HG02852 (cell line): ENCODE results near the gene SND1.
"Not testable (repeated sequence)": the region's sequence is repeated elsewhere in the genome, so short reads cannot be mapped to it uniquely, and the experiment has no call there.

Experiments used
- ATAC-seq: cut with Tn5 transposase; IDR thresholded peaks from one replicate; pipeline ENCODE4 v1.9.1; 2021; ENCODE audit warnings: mild to moderate bottlenecking, moderate library complexity; ENCODE audit not compliant: unreplicated experiment

SND1 gene

DNA sequence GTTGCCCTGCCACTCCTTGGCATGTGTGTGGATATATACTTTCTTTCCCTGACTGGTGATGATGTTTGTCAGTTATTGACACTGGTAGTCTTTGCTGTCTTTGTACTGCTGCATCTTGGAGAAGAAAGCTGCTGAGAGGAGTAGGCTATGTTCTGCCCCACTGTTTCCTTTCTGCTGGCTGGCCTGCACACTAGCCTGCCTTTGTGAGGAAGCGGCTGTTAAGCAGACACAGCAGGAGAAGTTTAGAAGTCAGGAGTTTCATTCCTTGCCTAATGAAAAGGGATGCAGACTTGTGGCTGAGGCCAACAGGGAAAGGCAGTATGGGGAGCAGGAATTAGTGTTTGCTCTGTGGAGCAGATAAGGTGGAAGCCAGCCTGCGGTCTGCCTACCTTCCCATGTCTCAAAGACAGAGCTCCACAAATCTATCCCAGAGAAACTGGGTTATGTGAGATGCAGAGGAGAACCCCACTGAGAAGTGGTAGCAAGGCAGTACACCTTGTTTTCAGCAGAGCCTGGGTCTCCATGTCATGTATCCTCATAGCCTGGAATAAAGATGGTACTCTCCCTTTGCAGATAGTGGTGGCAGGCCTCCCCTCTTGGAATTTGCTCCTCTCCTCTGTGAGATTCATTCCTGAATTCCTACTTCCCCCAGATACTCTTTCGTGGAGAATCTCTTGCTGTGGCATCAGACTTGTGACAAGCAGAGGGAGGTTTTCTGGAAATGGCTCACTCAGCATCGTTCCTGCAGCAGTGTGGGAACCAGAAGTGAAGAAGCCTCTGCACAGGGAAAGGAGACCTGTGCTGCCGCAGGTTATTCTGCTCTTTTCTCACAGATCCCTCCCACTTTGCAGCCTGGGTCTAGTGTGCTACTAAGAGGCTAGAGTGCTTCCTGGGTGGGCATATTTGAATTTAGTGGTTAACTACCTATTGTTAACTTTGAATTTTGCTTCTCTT, 249.0 kb downstream of the SND1 start:
- peak; percentile 45 for ATAC-seq

GRCh38 chr7:127901895-127902703, 250.1 kb downstream of the SND1 start:
- ATAC-seq, result peak; percentile 41

DNA sequence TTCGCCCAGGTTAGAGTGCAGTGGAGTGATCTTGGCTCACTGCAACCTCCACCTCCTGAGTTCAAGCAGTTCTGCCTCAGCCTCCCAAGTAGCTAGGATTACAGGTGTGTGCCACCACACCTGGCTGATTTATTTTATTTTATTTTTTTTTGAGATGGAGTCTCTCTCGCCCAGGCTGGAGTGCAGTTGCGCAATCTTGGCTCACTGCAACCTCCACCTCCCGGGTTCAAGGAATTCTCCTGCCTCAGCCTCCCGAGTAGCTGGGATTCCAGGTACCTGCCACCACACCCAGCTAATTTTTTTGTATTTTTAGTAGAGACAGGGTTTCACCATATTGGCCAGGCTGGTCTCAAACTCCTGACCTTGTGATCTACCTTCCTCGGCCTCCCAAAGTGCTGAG, 250.8 kb downstream of the SND1 start:
- ATAC-seq, result not testable (repeated sequence)

- no peak for ATAC-seq
Observed at GRCh38 chr7:127903892-127904669, 252.1 kb downstream of the SND1 start.

DNA sequence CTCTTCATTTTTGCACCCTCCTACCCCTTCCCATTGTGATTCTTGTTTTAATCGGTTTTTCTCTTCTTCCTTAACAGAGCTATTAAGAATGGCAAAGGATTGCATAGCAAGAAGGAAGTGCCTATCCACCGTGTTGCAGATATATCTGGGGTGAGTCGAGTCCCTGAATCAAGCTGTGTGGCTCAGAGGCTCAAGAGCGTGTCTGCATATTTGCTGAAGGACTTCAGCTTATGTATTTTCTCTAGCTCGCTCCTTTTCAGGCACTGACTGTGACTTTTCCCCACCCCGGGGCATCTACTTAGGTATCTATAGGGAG, 252.6 kb downstream of the SND1 start:
- ATAC-seq, result no peak

GRCh38 chr7:127905021-127905420, 253.0 kb downstream of the SND1 start:
- ATAC-seq, result no peak

- ATAC-seq, result no peak
Observed at GRCh38 chr7:127905491-127906330, 253.7 kb downstream of the SND1 start.

GRCh38 chr7:127907110-127908040, 255.4 kb downstream of the SND1 start:
- ATAC-seq, result no peak

DNA sequence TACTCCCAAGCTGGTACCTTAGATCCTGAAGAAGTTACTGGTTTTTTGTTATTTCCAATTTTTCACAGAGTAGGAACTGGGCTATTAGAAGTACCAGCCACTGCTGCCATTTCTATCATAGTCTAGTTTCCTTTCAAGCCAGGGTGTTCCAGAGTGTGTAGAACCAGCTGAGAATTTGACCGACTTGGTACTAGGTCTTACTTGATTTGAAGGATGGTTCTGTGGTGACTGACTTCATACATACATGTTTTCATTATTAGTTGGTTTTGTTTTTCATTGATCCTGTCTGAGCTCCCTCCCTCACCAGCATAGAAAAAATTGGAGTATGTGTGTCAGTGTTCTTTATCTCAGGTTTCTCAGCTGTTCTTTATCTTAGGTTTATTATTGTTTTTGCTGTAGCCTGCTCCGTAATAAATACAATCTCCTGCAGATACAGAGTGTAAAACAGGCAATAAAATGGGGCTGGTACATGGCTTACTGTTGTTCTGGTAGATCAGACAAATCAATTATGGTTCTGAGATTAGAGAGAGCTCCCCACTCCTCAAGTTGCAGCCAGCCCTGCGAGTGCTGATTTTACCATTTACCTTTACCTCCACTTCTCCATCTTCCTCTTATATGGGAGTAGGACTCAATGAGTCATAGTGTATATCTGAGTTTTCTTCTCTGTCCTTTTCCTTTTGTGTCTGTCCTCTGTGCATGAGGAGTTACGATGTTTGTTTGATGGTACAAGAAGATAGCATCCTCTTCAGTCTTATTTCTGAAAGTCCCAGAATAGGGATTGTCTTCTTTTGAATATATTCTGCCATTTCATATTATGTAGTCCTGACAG, 256.6 kb downstream of the SND1 start:
- no peak for ATAC-seq

GRCh38 chr7:127909424-127910152, 257.6 kb downstream of the SND1 start:
- ATAC-seq, result no peak

GRCh38 chr7:127910670-127911069, 258.7 kb downstream of the SND1 start:
- no peak for ATAC-seq

GRCh38 chr7:127911968-127912511, 260.0 kb downstream of the SND1 start:
- ATAC-seq, result peak; percentile 87

DNA sequence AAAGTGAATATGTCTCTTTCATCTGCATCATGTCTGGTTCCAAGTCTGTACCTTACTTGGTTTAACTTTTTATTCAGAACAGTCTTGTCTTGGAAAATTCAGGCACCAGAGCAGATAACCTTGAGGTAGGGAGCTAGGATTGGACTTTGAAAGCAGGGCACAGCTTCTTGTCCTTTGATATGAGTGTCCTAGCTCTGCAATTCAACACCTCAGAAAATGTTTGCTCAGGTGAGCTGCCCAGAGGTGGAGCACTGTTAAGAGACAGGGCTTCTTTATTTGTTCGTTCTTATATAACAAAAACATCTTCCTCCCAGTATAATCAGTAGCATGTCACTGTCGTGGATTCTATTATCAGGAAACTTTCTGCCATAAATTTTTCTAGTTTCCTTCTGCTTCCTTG, 260.9 kb downstream of the SND1 start:
- no peak for ATAC-seq

GRCh38 chr7:127913686-127914085, 261.7 kb downstream of the SND1 start:
- ATAC-seq, result no peak

- no peak for ATAC-seq
Observed at GRCh38 chr7:127914693-127915092, 262.7 kb downstream of the SND1 start.

DNA sequence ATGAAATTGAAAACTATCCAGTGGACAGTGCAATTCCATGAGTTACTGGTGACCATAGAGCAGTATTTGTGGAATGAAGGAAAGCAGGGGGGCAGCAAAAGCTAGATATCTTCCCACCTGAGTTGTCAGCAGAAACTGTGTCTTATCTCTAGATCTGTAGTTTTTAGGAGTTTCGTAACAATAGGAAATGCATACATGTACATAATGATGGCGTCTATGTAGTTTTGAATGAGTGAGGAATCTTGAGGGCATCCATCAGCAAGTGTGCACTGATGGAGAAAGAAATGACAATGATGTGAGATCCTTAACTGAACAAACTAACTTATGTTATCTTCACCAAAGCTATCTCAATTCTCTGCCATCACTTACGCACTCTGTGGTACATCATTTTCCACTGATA, 264.7 kb downstream of the SND1 start:
- no peak for ATAC-seq

GRCh38 chr7:127918130-127918529, 266.1 kb downstream of the SND1 start:
- no peak for ATAC-seq
